BLaER1 treated with 17β-estradiol and CSF1 and Interleukin-3, amounts not matched to agents 10 nM and 100 nM (cell line): ENCODE data around the gene KCNQ4.
A peak's percentile ranks its signal among the peaks of the same experiment; 100 is the strongest.

Source experiments
- H3K27ac ChIP-seq, 11 experiments: shearing (Covaris generic); formaldehyde crosslinking; 2 replicates each; pipeline ENCODE4 v1.8.1; 2022
- H3K27me3 ChIP-seq, 11 experiments: shearing (Covaris generic); formaldehyde crosslinking; 2 replicates each; pipeline ENCODE4 v1.8.1; 2022
- H3K36me3 ChIP-seq, 11 experiments: shearing (Covaris generic); formaldehyde crosslinking; 2 replicates each; pipeline ENCODE4 v1.8.1; 2022
- H3K4me1 ChIP-seq, 10 experiments: shearing (Covaris generic); formaldehyde crosslinking; 2 replicates each; pipeline ENCODE4 v1.8.1; 2022
- H3K4me2 ChIP-seq, 11 experiments: shearing (Covaris generic); formaldehyde crosslinking; 2 replicates each; pipeline ENCODE4 v1.8.1; 2022
- H3K4me3 ChIP-seq, 10 experiments: shearing (Covaris generic); formaldehyde crosslinking; 2 replicates each; pipeline ENCODE4 v1.8.1; 2022
- H3K9ac ChIP-seq, 11 experiments: shearing (Covaris generic); formaldehyde crosslinking; 2 replicates each; pipeline ENCODE4 v1.8.1; 2022
- H3K9me3 ChIP-seq, 11 experiments: shearing (Covaris generic); formaldehyde crosslinking; replicated peaks in 1 of 11; 2 replicates each; pipeline ENCODE4 v1.8.1; 2022
- H4K20me1 ChIP-seq, 11 experiments: shearing (Covaris generic); formaldehyde crosslinking; 2 replicates each; pipeline ENCODE4 v1.8.1; 2022
- Cebpa-rat ChIP-seq, 11 experiments: shearing (Covaris generic); IDR thresholded peaks; 2 replicates each; pipeline ENCODE4 v1.8.1; 2022

The KCNQ4 gene

GRCh38 chr1:40847023-40847745 is 63.6 kb downstream of the KCNQ4 start:
- Histone ChIP-seq H4K20me1 (no peaks in the 10 kb centered on the region), H3K9ac (no peak overlapping the region), H3K36me3 (no peaks in the 10 kb centered on the region), H3K9me3 (peaks cover 0 to 8% (median 5%) of the 10 kb centered on the region in 11 experiments; a peak in 6 of 22 replicates), H3K4me3 (no peak overlapping the region), H3K4me1 (peaks cover 12 to 68% (median 54%) of the 10 kb centered on the region in 10 experiments; a peak in 18 of 20 replicates), H3K4me2 (peak overlapping the region in 6 of 11 experiments; percentile 18 to 50 (median 30); a peak in 7 of 22 replicates), H3K27ac (no peak overlapping the region), H3K27me3 (no peaks in the 10 kb centered on the region)
- TF ChIP-seq Cebpa-rat (IDR thresholded peaks at IDR 0.05), result no peak

DNA sequence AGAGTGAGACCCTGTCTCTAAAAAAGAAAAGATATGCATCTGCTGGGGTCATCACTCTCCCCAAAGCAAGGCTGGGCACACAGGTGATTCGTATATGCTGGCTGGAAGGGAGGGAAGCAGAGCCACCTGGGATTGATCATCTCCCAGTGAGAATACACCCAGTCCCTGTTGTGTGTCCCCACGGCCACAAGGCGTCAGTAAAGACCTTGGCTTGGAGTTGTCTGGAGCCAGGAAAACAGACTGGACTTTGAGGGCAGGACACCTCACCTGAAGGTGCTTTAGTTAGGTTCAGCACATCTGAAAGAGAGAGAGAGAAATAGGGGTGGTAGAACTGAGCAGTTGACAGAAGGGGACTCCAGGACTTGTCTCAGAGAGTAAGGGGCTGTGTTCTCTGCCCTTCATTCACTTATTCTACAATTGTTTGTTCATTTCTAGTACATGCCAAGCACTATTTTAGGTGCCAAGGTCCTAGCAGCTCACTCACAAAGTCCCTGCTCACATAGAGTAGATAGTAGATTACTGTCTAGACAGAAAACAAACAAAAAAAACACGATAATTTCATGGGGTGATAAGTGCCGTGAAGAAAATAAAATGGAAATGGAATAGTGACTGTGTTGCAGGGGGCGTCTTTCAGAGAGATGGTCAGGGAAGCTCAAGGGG is 65.1 kb downstream of the KCNQ4 start:
- H3K36me3 ChIP-seq, result no peaks in the 10 kb centered on the region
- H3K4me3 ChIP-seq, result no peak overlapping the region
- H3K9ac ChIP-seq, result 0 out of 22 replicates have a peak overlapping the region, but pooled peaks of 1 of the 11 experiments have one; percentile 9
- H3K9me3 ChIP-seq, result no peaks in the 10 kb centered on the region
- peaks cover 10 to 54% (median 44%) of the 10 kb centered on the region in 10 experiments; a peak in 18 of 20 replicates for H3K4me1 ChIP-seq
- no peak overlapping the region for H3K27ac ChIP-seq
- TF ChIP-seq Cebpa-rat (IDR thresholded peaks at IDR 0.05), result no peak
- H3K4me2 ChIP-seq, result peak overlapping the region in 8 of 11 experiments; percentile 25 to 56 (median 45); a peak in 13 of 22 replicates
- H4K20me1 ChIP-seq, result no peaks in the 10 kb centered on the region
- H3K27me3 ChIP-seq, result no peaks in the 10 kb centered on the region

DNA sequence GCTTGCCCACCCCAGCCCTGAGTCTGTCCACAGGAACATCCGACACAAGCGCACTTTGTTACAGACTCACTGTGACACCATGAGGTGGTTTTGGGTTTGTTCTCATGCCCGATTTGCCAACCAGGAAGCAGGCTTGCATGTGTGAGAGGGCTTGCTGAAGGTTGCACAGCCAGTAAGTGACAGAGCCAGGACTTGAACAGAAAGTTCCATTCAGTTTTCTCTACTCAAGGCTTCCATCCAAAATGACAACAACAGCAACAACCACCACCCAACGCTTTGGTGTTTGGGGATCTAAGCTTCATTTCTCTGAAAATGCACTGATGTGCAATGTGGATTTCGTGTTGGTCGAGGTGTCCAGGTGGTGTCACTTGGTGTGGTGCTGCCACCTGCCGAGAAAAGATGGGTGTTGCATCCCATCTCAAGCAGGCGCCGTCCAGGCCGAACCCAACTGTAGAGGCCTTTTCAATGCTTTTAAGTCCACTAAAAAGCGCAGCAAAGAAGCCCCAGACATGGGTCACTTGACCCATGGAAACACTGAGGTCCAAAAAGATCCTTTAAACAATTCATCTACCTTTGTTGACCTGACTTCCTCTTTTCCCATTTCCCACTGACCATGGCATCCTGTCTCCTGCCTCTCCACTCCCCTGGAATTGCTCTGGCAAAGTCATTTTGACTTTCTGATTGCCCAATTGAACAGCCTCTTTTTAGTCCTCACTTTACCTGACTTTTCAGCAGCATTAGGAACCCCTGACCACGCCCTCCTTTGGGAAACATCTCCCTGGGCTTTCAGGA is 66.4 kb downstream of the KCNQ4 start:
- H3K9me3 ChIP-seq, result no peaks in the 10 kb centered on the region
- H3K4me3 ChIP-seq, result no peak overlapping the region
- peak overlapping the region; percentile 25 to 65 (median 44); a peak in 21 of 22 replicates for H3K4me2 ChIP-seq
- TF ChIP-seq Cebpa-rat (IDR thresholded peaks at IDR 0.05), result peak in 1 of 11 experiments; percentile 36; a peak in 3 of 22 replicates
- peak overlapping the region in 4 of 11 experiments; percentile 4 to 19 (median 11); a peak in 4 of 22 replicates for H3K9ac ChIP-seq
- no peaks in the 10 kb centered on the region for H3K36me3 ChIP-seq
- H3K4me1 ChIP-seq, result peaks cover 6 to 40% (median 31%) of the 10 kb centered on the region in 10 experiments; a peak in 18 of 20 replicates
- H4K20me1 ChIP-seq, result no peaks in the 10 kb centered on the region
- H3K27ac ChIP-seq, result peak overlapping the region in 1 of 11 experiments; percentile 31; a peak in 1 of 22 replicates
- H3K27me3 ChIP-seq, result no peaks in the 10 kb centered on the region

DNA sequence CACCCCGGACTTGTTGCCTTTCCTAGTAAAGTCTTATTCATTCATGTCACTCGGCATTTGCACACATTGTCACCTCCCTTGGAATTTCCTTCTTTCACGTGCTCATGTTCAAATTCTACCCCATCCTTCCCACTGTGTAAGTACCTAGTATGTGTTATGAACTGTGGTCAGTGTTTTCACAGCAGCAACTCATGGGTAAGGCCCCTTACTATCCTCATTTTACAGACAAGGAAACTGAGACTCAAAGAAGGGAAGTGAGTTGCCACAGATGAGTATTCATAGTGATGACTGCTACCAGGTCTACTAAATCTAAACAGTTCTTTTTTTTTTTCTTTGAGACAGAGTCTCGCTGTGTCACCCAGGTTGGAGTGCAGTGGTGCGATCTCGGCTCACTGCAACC is 68.1 kb downstream of the KCNQ4 start:
- H3K36me3 ChIP-seq, result no peaks in the 10 kb centered on the region
- no peak overlapping the region for H3K4me3 ChIP-seq
- H3K9ac ChIP-seq, result no peak overlapping the region
- no peak for TF ChIP-seq Cebpa-rat (IDR thresholded peaks at IDR 0.05)
- H3K27ac ChIP-seq, result no peak overlapping the region
- H4K20me1 ChIP-seq, result no peaks in the 10 kb centered on the region
- peaks cover 0 to 33% (median 24%) of the 10 kb centered on the region in 10 experiments; a peak in 17 of 20 replicates for H3K4me1 ChIP-seq
- 0 out of 22 replicates have a peak overlapping the region, but pooled peaks of 1 of the 11 experiments have one; percentile 10 for H3K4me2 ChIP-seq
- no peaks in the 10 kb centered on the region for H3K9me3 ChIP-seq
- no peaks in the 10 kb centered on the region for H3K27me3 ChIP-seq

GRCh38 chr1:40853113-40853884 is 69.7 kb downstream of the KCNQ4 start:
- no peaks in the 10 kb centered on the region for H3K36me3 ChIP-seq
- no peak overlapping the region for H3K27ac ChIP-seq
- TF ChIP-seq Cebpa-rat (IDR thresholded peaks at IDR 0.05), result no peak
- no peaks in the 10 kb centered on the region for H4K20me1 ChIP-seq
- H3K4me1 ChIP-seq, result peaks cover 0 to 36% (median 16%) of the 10 kb centered on the region in 10 experiments; a peak in 17 of 20 replicates
- no peak overlapping the region for H3K4me2 ChIP-seq
- H3K27me3 ChIP-seq, result no peaks in the 10 kb centered on the region
- no peaks in the 10 kb centered on the region for H3K9me3 ChIP-seq
- no peak overlapping the region for H3K4me3 ChIP-seq
- H3K9ac ChIP-seq, result no peak overlapping the region

DNA sequence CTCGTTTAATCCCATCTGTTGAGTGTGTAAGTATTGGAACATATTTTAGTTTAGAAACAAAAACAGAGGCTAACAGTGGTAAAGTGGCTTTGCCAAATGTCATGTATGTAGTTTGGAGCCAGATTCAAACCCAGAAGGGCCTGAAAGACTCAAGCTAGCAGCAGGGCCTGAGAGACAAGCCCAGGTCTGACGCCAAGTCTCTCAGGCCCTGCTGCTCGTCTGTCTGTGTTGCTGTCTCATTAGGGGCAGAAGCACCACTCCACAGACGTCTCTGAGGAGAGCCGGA is 70.2 kb downstream of the KCNQ4 start:
- H3K9me3 ChIP-seq, result no peaks in the 10 kb centered on the region
- no peak for TF ChIP-seq Cebpa-rat (IDR thresholded peaks at IDR 0.05)
- H3K4me2 ChIP-seq, result no peak overlapping the region
- H3K27ac ChIP-seq, result no peak overlapping the region
- H3K36me3 ChIP-seq, result no peaks in the 10 kb centered on the region
- peaks cover 0 to 41% (median 16%) of the 10 kb centered on the region in 10 experiments; a peak in 18 of 20 replicates for H3K4me1 ChIP-seq
- no peaks in the 10 kb centered on the region for H4K20me1 ChIP-seq
- no peak overlapping the region for H3K9ac ChIP-seq
- H3K27me3 ChIP-seq, result no peaks in the 10 kb centered on the region
- H3K4me3 ChIP-seq, result no peak overlapping the region

- Histone ChIP-seq H3K36me3 (no peaks in the 10 kb centered on the region), H4K20me1 (no peaks in the 10 kb centered on the region; a peak in 1 of 22 replicates), H3K4me1 (peaks cover 13 to 44% (median 22%) of the 10 kb centered on the region in 10 experiments), H3K9ac (no peak overlapping the region), H3K4me2 (no peak overlapping the region), H3K4me3 (no peak overlapping the region), H3K27ac (no peak overlapping the region), H3K27me3 (no peaks in the 10 kb centered on the region), H3K9me3 (no peaks in the 10 kb centered on the region)
- TF ChIP-seq Cebpa-rat (IDR thresholded peaks at IDR 0.05), result no peak
Observed at GRCh38 chr1:40855513-40855912, 71.9 kb downstream of the KCNQ4 start.

DNA sequence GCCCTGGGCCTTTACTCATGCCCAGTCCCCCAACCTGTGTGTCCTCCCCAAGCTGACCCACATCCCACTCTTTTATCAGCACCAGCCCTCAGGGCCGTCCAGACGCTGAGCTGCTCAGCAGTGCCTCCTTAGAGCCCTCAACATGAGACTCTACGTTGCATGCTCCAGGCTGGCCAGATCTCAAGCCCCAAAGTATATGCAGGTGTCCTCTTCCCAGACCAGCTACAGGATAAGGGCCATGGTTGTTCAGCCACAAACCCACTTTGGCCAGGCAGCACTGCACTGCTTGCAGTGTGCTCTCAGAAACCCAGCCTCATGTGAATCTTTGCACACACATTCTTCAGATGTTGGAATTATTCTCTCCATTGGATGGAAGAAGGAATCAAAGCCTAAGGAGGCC is 72.5 kb downstream of the KCNQ4 start:
- TF ChIP-seq Cebpa-rat (IDR thresholded peaks at IDR 0.05), result no peak
- peaks cover 0 to 4% (median 0%) of the 10 kb centered on the region in 11 experiments; a peak in 4 of 22 replicates for H4K20me1 ChIP-seq

More for the DNA sequence above, 72.5 kb downstream of the KCNQ4 start:
- H3K4me1 ChIP-seq, result peaks cover 19 to 50% (median 28%) of the 10 kb centered on the region in 10 experiments
- peaks cover 0 to 6% (median 0%) of the 10 kb centered on the region in 11 experiments; a peak in 3 of 22 replicates for H3K27me3 ChIP-seq
- H3K9me3 ChIP-seq, result no peaks in the 10 kb centered on the region
- H3K4me3 ChIP-seq, result no peak overlapping the region
- H3K36me3 ChIP-seq, result no peaks in the 10 kb centered on the region
- H3K4me2 ChIP-seq, result no peak overlapping the region
- no peak overlapping the region for H3K27ac ChIP-seq
- H3K9ac ChIP-seq, result no peak overlapping the region
